Measurements from ENCODE around the gene IQCC.

- TF ChIP-seq CTCF (IDR thresholded peaks at IDR 0.05), result no peak
- no peak for TF ChIP-seq POLR2A (IDR thresholded peaks at IDR 0.05)
These were observed 19.0 kb upstream of the IQCC start for GRCh38 chr1:32186491-32186890.

Data from Peyer's patch (tissue), 4 donors.